Ishikawa (cell line): ENCODE data around the gene SATB2.

ENCODE experiments used
- CEBPB ChIP-seq: IDR thresholded peaks from 2 replicates; pipeline ENCODE4 v1.6.1; 2012
- EP300 ChIP-seq: IDR thresholded peaks from 2 replicates; pipeline ENCODE4 v1.6.1; 2012; ENCODE audit warnings: borderline replicate concordance
- FOXM1 ChIP-seq: IDR thresholded peaks from 2 replicates; pipeline ENCODE4 v1.6.1; 2012; ENCODE audit warnings: low read depth, borderline replicate concordance
- RAD21 ChIP-seq: IDR thresholded peaks from 2 replicates; pipeline ENCODE4 v1.6.1; 2012; ENCODE audit warnings: low read depth
- TAF1 ChIP-seq: IDR thresholded peaks from 2 replicates; pipeline ENCODE4 v1.6.1; 2012; ENCODE audit warnings: low read depth, mild to moderate bottlenecking
- TEAD4 ChIP-seq: IDR thresholded peaks from 2 replicates; pipeline ENCODE4 v1.6.1; 2012
- YY1 ChIP-seq: IDR thresholded peaks from 2 replicates; pipeline ENCODE4 v1.6.1; 2012; ENCODE audit warnings: low read depth
- TF ChIP-seq, protein P1 (sequence below): IDR thresholded peaks from 2 replicates; pipeline ENCODE4 v1.6.1; 2012; ENCODE audit warnings: low read depth, mild to moderate bottlenecking
- TF ChIP-seq, protein P2 (sequence below): IDR thresholded peaks from 2 replicates; pipeline ENCODE4 v1.6.1; 2012
- TF ChIP-seq, protein P3 (sequence below): IDR thresholded peaks from 2 replicates; pipeline ENCODE4 v1.6.1; 2012

DNA sequence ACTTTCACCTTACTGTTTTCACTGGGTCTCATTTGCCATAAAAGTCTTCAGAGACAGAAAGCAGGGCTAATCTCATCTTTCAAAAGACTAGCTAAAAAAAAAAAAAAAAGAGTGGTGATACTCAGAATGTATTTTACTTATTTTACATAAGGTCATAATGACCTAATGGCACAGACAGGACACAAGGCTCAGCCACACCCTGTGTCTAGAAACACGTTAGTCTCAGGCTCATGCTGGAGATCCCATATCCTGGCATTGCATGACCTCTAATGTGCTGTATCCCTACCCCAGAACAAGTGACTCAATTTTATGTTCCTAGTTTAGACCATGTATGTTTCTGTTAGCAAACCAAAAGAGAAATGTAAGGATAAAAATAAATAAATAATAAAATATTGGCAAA lies 115.4 kb downstream of the SATB2 start:
- TF ChIP-seq RAD21 (no peak), TAF1 (no peak), EP300 (no peak), FOXM1 (no peak), YY1 (no peak), TEAD4 (no peak), CEBPB (no peak)
- TF ChIP-seq, protein P1, sequence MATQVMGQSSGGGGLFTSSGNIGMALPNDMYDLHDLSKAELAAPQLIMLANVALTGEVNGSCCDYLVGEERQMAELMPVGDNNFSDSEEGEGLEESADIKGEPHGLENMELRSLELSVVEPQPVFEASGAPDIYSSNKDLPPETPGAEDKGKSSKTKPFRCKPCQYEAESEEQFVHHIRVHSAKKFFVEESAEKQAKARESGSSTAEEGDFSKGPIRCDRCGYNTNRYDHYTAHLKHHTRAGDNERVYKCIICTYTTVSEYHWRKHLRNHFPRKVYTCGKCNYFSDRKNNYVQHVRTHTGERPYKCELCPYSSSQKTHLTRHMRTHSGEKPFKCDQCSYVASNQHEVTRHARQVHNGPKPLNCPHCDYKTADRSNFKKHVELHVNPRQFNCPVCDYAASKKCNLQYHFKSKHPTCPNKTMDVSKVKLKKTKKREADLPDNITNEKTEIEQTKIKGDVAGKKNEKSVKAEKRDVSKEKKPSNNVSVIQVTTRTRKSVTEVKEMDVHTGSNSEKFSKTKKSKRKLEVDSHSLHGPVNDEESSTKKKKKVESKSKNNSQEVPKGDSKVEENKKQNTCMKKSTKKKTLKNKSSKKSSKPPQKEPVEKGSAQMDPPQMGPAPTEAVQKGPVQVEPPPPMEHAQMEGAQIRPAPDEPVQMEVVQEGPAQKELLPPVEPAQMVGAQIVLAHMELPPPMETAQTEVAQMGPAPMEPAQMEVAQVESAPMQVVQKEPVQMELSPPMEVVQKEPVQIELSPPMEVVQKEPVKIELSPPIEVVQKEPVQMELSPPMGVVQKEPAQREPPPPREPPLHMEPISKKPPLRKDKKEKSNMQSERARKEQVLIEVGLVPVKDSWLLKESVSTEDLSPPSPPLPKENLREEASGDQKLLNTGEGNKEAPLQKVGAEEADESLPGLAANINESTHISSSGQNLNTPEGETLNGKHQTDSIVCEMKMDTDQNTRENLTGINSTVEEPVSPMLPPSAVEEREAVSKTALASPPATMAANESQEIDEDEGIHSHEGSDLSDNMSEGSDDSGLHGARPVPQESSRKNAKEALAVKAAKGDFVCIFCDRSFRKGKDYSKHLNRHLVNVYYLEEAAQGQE: no peak
- TF ChIP-seq, protein P2, sequence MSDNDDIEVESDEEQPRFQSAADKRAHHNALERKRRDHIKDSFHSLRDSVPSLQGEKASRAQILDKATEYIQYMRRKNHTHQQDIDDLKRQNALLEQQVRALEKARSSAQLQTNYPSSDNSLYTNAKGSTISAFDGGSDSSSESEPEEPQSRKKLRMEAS: no peak
- TF ChIP-seq, protein P3, sequence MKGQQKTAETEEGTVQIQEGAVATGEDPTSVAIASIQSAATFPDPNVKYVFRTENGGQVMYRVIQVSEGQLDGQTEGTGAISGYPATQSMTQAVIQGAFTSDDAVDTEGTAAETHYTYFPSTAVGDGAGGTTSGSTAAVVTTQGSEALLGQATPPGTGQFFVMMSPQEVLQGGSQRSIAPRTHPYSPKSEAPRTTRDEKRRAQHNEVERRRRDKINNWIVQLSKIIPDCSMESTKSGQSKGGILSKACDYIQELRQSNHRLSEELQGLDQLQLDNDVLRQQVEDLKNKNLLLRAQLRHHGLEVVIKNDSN: no peak
